ENCODE data around the gene PLA2G4D.

Gene PLA2G4D

DNA sequence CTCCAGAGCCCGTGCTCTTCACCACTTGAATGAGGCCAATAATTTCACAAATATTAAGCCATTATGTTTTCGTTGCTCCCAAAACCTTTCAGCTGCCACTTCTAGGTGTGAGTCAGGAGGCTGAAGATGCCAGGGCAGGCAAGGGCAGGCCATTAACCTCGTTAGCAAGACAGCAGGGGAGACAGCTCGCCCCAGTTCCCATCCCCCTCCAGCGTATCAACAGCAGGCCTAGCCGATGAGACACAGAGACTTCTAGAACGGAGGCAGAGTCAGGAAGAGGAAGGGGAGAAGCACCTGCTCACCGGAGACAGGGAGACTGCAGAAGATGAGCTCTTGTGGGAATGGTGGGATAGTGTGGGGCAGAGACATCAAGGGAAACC lies 45.6 kb downstream of the PLA2G4D start:
- FAIRE-seq, result no peak

DNA sequence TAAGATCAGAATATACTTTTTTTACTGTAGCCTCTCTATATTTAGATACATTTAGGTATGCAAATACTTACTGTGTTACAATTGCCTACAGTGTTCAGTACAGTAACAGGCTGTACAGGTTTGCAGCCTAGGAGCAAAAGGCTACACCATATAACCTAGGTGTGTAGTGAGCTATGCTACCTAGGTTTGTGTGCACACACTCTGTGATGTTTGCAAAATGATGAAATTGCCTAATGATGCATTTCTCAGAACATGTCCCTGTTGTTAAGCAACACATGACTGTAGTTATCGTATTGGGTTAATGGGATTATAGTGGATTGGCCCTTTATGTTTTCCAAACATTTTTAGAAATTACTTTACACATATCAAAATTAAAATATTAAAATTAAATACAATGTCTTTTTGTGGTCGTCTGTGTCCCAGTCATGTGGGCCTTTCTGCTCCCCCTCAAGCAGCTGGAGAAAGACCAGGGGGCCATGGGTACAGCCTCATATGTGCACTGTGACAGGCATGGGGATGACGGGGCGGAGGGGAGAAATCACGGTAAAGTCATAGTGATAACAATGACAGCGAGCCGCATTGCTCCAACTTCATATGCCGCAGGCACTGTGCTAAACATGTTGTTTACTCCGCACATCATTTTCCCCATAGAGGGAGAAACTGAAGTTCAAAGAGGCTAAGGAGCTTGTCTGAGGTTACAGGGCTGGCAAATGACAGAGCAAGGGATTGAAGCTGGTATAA lies 46.1 kb downstream of the PLA2G4D start:
- FAIRE-seq, result no peak

DNA sequence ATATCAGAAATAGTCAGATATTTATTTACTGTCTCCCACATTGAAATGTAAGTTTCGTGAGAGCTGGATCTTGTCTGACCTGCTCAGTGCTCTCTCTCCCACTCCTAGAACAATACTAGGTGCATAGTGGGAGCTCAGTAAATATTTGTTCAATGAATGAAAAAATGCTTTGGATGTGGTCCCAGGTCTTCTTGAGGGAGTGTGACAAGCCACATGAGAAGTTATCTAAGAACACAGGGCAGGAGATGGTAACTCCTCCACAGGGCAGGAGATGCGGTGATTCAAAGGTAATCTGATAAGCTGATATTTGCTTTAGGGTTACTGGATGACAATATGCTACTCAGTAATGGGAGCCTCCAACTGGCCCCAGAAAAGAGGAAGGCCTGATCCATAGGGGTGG lies 47.8 kb downstream of the PLA2G4D start:
- FAIRE-seq, result no peak

GRCh38 chr15:42045211-42045615 lies 49.1 kb downstream of the PLA2G4D start:
- FAIRE-seq, result no peak

GRCh38 chr15:42042602-42043400 lies 51.6 kb downstream of the PLA2G4D start:
- no peak for FAIRE-seq

DNA sequence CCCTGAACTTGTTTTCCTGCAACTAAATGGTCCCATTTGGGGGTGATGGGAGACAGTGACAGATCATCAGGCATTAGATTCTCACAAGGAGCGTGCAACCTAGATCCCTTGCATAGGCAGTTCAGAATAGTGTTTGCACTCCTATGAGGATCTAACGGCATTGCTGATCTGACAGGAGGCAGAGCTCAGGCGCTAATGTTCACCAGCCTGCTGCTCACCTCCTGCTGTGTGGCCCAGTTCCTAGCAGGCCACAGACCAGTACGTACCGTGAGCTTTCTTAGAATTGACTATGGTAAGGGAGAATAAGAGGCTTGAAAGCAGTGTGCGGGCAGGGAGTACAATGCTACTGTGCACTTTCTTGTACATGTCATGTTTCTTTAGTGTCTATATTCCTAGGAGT lies 56.0 kb downstream of the PLA2G4D start:
- FAIRE-seq, result no peak

- no peak for FAIRE-seq
Observed at GRCh38 chr15:42037656-42038055, 56.7 kb downstream of the PLA2G4D start.

DNA sequence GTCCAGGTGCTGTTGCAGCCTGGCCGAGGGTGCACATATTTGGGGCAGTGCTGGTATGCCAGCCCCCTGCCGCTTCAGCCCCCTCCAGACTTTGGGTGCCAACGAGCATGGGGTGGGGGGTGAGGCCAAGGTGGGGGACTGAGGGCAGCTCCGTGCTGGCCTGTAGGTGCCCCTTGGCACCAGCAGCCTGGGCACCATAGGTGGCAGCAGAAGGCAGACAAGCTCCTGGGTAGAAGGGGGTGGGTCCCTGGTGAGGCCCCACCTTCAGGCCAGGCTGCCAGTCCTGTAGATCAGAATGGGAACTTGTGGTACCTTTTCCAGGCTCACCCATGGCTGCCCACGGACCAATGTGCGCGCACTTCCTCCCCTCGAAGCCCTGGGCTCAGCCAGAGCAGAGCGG lies 57.4 kb downstream of the PLA2G4D start:
- FAIRE-seq, result no peak

DNA sequence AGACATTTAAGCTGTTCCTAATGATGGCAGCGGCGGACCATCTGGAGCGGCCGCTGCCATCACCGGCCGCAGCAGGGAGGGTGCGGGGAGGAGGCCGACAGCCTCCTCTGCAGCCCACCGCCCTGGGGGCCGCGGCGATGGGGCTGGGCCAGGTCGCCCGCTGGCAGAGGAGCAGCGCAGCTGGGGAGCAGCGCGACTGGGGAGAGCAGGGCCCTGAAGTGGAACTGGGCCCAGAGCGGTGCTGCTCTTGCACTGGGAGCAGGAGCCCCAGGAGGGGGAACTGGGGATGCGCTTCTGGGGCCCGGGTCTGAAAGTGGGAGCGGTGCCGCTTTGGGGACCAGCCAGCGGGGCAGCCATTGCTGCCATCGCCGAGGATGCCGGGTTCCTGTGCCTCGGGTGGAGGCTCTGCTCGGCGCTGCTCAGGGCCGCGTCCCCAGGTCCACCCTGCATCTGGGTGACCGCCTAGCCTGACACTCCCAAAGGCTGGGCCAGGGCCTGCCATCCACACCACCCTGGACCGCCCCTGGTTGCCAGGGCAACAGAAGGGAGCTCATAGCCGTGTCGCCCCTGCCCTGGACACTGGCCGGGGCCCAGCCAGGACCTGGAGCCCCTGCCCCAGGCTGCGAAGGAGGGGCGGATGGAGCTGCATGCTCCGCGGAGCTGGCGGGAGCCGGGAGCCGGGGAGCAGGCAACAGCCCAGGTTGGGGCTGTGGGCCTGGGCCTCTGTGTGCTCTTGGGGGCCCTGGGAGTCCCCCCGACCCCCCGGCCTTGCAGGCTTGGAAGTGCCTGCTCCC lies 58.1 kb downstream of the PLA2G4D start:
- no peak for FAIRE-seq

GRCh38 chr15:42035435-42035761 lies 59.0 kb downstream of the PLA2G4D start:
- no peak for FAIRE-seq

DNA sequence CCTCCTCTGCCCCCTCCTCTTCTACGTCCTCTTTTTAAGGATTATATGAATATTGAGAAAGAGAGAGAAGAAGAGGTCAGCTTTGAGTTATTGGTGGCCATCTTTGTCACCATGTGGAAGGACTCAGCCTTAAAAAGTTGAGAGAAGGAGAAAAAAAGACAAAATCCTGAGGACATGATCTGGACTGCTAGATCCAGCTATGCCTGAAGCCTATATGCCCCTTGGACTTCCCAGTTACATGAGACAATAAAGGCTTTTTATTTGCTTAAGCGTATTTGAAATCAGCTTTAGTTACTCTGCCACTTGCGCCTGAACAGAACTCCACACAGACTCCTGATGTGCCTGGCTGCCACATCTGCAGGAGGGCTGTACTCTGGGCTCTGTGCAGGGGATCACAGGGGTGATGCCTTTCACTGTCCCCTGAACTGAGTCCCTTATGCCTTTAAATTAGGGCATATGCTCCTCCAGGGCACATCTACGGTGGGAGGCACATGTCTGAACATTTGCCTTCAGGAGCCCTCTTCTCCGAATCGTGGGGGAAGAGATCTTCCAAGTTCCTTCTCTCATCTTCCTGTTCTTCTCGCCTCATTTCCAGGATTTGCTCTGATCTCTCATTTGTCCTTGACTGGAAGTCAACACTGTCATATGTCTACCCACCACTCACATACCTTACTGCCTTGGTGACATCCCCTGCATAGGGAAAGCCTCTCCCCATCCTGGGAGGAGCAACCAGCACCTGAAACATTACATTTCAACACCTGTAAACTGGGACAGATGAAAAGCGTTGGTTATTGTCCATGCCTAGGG lies 59.5 kb downstream of the PLA2G4D start:
- no peak for FAIRE-seq

DNA sequence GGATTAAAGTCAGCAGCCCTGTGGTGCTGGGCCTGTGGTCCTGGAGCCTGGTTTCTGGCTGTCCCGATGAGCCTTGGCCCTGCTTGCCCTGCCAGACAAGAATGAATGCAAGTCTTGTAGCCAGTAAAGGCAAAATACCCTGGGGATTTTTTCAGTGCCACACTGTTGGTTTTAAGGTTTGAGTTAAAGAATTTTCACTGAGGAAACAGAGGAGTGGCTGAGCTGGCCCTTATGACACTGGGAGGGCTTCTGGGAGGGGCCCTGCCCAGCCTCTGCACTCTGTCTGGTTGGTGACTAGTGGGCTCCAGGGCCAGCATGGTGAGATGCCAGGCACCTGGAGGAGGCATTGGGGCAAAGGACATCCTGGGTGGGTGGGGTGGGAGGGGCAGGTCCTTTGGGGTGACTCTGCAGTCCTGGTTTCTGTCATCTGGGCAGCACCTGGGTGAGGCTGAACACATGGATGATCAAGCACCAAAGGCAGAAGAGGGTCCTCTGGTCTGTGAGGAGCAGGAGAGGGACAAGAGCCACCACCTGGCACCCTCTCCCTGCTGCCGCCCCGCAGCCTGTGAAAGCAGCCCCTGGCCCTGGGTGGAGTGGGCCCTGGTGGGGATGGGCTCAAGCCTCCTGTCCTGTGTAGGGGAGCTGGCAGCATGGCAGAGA lies 61.0 kb downstream of the PLA2G4D start:
- no peak for FAIRE-seq

- no peak for FAIRE-seq
Observed at GRCh38 chr15:42032376-42033213, 61.8 kb downstream of the PLA2G4D start.

- no peak for FAIRE-seq
Observed at GRCh38 chr15:42031198-42031915, 63.0 kb downstream of the PLA2G4D start.

DNA sequence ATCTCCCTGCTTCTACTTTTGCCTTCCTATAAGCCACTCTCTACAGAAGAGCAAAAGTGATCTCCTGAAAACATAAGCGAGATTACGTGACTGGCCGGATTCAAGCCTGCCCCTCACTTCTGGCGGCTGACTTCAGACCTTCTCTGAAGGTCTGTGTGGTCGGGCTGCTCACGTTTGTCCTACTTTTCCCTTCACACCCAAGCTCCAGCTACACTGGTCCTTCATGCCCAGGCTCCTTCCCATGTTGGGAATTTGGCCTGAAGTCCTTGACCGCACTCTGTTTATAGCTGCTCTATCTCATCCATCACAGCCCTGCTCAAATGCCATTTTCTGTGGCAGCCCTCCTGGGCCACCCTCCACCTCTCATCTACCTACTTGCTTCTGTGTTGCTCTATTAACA lies 66.8 kb downstream of the PLA2G4D start:
- no peak for FAIRE-seq

- no peak for FAIRE-seq
Observed at GRCh38 chr15:42024303-42024702, 70.1 kb downstream of the PLA2G4D start.

DNA sequence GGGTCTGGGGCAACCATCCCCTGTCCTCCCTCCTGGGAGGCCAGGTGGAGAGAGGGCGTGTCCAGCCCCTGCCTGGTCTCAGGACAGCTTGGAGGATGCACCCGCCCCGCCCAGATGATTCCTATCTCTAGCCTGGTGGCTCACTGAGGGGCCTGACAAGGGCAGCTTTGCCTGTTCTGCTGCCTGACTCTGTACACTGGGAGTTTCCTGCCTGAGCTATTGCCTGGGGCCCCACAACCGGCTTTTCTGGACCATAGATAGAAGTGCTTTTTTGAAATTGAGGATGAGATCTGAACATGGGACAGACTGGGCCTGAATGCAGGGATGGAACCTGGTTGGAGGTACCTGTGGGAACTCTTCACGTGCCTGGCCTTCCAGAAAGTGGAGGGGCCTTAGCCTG lies 72.8 kb downstream of the PLA2G4D start:
- no peak for FAIRE-seq

DNA sequence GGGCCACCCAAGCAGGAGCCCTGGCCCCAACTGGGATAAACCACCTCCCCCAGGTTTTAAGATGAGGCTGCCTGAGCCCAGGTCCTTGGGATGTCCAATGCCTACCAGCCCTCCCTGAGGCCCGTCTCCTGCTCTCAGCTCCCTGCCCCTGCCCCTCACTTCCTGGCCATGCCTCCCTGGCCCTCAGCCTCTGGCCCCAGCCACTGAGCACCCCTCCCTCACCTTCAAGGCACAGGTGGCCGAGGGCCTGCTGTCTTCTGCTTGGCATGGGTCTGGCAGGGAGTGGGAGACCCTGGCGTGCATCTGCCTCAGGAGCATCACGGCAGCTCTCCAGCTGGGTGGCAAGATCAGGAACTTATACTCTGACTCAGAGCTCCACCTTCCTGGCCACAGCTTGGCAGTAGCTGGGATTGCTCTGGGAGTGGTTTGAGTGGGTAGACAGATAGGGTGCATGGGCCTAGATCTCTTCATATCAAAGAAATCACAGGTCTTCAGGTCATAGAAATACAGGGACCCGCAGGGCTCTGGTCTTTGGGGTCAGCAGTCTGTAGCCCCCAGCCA lies 73.6 kb downstream of the PLA2G4D start, which contains the start of gene PLA2G4E:
PLA2G4E (minus strand) TSS at position 330 of the 561 bp plus-strand sequence; CDS start at position 318, 12 bp downstream.
- no peak for FAIRE-seq

DNA sequence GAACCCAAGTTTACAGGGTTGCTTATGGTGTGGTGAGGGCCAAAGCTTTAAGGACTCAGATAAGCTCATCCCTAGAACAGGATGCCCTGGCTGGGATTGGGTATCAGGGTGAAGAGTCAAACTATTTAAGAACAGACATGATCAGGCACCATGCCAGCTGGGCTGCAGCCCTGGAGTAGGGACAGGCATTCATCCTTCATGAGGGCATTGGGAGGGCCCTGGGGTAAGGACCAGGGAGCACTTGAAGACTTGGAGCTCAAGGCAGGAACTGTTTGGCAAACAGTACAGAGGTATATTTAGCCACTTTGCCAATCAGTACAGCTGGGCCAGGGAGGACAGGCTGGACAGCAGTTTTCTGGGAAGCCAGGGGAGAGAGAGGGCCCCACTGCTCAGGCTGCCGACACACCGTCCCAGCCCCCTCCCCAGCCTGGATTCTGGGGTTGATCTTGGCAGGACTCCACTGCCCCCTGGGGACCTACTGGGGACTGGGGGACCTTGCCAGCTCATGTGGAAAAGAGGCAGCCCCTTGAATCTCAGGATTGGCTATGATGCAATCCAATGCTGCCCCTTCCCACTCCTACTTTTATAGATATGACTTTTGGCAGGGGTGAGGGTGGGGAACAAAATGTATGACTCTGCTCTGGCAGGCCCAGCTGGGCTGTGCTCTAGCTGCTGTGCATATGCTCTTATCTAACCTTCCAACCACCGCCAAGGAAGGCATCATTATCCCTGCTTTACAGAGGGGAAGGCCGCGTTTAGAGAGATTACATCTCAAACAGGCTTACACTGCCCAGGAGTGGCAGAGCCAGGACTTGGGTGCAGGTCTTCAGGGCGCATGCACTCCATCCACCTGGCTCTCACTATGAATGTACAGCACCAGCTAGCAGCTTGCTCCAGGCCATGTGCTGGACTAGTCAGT lies 75.8 kb downstream of the PLA2G4D start:
- FAIRE-seq, result no peak
